Hematopoietic multipotent progenitor cell treated with erythropoietin and hydrocortisone succinate and interleukin-3 and kit ligand, for 8 days (in vitro differentiated cells): ENCODE results near the gene TAGAP.

Source experiments
- DNase-seq: peaks from one replicate; pipeline ENCODE4 v3.0.0-alpha.2; 2015

Gene TAGAP

GRCh38 chr6:159008656-159009288 lies 36.0 kb downstream of the TAGAP start:
- peak; percentile 66 for DNase-seq

- no peak for DNase-seq
Measured at GRCh38 chr6:159007510-159007909, 37.3 kb downstream of the TAGAP start.

- no peak for DNase-seq
Measured at GRCh38 chr6:159005436-159005835, 39.4 kb downstream of the TAGAP start.

- DNase-seq, result peak; percentile 23
Measured at GRCh38 chr6:159004592-159004991, 40.2 kb downstream of the TAGAP start.

- no peak for DNase-seq
Measured at GRCh38 chr6:159002432-159003155, 42.2 kb downstream of the TAGAP start.

- peak; percentile 96 for DNase-seq
Measured at GRCh38 chr6:158999666-159000403, 45.0 kb downstream of the TAGAP start, which contains the start of gene RSPH3. Gene RSPH3, minus strand, starts transcription at chr6:159000202. Its CDS starts 652 bp downstream, at chr6:158999550.

GRCh38 chr6:158999154-158999665 lies 45.6 kb downstream of the TAGAP start:
- no peak for DNase-seq

GRCh38 chr6:158996856-158997255 lies 47.9 kb downstream of the TAGAP start:
- DNase-seq, result no peak

GRCh38 chr6:158993639-158994038 lies 51.2 kb downstream of the TAGAP start:
- no peak for DNase-seq

- DNase-seq, result peak; percentile 44
Measured at GRCh38 chr6:158991017-158991723, 53.6 kb downstream of the TAGAP start.

- DNase-seq, result peak; percentile 75
Measured at GRCh38 chr6:158989711-158990110, 55.1 kb downstream of the TAGAP start.

- DNase-seq, result no peak
Measured at GRCh38 chr6:158988477-158988876, 56.3 kb downstream of the TAGAP start.

- DNase-seq, result no peak
Measured at GRCh38 chr6:158987657-158988056, 57.1 kb downstream of the TAGAP start.
